ENCODE results near the gene SLC7A14. TPM values are rescaled to one million over a fixed set of nuclear protein-coding genes. Genes with fewer than 3 reads are reported as not detected.

Gene SLC7A14
- total RNA-seq, 1 donor = 6.1 TPM

- TF ChIP-seq CTCF (IDR thresholded peaks at IDR 0.05; ENCODE audit: insufficient read depth, low read length) = no peak
- no peak overlapping the region for H3K4me3 ChIP-seq (ENCODE audit: low read depth, low read length)
- no peak for DNase-seq (ENCODE audit: low read depth)
Measured at GRCh38 chr3:170436697-170437096, 149.2 kb downstream of the SLC7A14 start.

- DNase-seq (ENCODE audit: low read depth) = no peak
- TF ChIP-seq CTCF (IDR thresholded peaks at IDR 0.05; ENCODE audit: insufficient read depth, low read length) = no peak
Measured at GRCh38 chr3:170432416-170432815, 153.5 kb downstream of the SLC7A14 start.

GRCh38 chr3:170431054-170431453 lies 154.8 kb downstream of the SLC7A14 start:
- no peak overlapping the region for H3K4me3 ChIP-seq (ENCODE audit: low read depth, low read length)
- DNase-seq (ENCODE audit: low read depth) = no peak
- peak; percentile 25 for TF ChIP-seq CTCF (IDR thresholded peaks at IDR 0.05; ENCODE audit: insufficient read depth, low read length)

More at GRCh38 chr3:170432416-170432815, 153.5 kb downstream of the SLC7A14 start:
- H3K4me3 ChIP-seq (ENCODE audit: low read depth, low read length) = no peak overlapping the region

GRCh38 chr3:170429050-170429449 lies 156.8 kb downstream of the SLC7A14 start:
- peak; percentile 57 for DNase-seq (ENCODE audit: low read depth)
- no peak for TF ChIP-seq CTCF (IDR thresholded peaks at IDR 0.05; ENCODE audit: insufficient read depth, low read length)
- no peak overlapping the region for H3K4me3 ChIP-seq (ENCODE audit: low read depth, low read length)

- no peak for DNase-seq (ENCODE audit: low read depth)
- no peak overlapping the region for H3K4me3 ChIP-seq (ENCODE audit: low read depth, low read length)
- TF ChIP-seq CTCF (IDR thresholded peaks at IDR 0.05; ENCODE audit: insufficient read depth, low read length) = no peak
Measured at GRCh38 chr3:170428095-170428494, 157.8 kb downstream of the SLC7A14 start.

- no peak overlapping the region for H3K4me3 ChIP-seq (ENCODE audit: low read depth, low read length)
- TF ChIP-seq CTCF (IDR thresholded peaks at IDR 0.05; ENCODE audit: insufficient read depth, low read length) = no peak
- peak; percentile 53 for DNase-seq (ENCODE audit: low read depth)
Measured at GRCh38 chr3:170426240-170426797, 159.6 kb downstream of the SLC7A14 start.
